Measurements from ENCODE around the gene MCF2.

MCF2 gene

DNA sequence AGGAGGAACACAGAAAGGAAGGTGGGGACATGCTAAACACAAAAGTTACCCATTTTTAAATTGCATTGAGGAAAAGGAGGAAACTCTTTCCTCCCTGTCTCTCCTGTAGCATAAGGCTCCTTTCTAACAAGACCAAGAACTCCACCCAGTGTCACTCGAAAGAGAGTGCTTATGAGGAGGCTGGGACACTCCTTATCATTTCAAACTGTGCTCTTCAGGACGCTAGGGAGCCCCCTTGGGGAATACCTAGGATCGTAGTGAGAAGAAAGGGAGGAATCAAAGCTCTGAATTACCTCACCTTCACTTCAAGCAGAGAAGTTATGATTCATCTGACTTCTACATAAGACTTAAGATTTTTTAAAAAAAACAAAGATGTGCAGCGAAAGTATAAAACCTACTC lies 111.9 kb downstream of the MCF2 start:
- DNase-seq: no peak

DNA sequence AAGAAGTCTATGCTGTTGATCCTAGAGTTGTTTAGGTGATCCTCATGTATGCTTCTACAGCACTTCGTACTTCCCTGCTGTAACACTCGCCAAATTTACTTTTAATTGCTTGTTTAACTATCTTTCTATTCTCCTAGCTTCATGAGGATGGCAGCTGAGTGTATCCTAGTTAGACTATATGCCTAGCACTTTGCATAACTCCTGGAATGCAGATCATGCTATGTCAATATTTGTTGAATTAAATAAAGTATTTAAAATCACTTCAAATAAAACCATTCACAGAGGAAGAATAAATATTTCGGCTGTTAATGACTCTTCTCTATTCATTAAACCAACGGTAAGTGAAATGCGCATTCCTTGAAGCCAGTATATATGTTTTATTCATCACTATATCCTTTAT lies 122.4 kb downstream of the MCF2 start:
- DNase-seq: no peak

DNA sequence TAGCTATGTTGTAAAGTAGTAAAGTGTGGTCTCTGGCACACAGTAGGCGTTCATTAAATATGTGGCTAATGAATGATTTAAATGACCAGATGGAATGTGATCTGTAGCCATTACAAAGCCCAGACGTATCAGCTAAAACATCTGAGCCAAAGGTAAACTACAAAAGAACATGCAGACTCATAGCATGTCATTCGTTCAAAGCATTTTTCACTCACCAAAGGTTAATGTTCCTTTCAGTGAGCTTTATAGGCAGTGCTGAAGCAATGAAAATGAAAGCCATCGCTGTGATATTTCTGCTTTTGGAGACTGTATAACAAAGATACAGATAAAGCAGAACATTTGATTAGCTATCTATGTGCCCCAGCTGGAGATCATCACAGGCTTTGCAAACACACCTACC lies 126.9 kb downstream of the MCF2 start:
- no peak for DNase-seq

DNA sequence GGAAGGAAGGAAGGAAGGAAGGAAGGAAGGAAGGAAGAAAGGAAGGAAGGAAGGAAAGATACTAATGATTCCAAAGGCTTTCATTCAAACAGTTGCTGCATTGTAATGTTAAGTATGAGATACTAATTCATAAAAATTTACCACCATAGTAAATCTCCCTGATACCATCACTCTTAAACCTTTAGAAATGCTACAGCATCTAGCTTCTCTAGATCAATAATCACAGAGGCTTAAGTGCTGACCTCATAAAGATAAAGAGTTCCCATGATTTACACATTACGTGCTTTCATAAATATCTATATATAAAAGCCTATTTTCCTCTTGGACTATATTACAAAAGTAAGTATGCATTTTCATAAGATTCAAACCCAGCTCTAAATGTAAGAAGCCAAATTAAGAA lies 141.0 kb downstream of the MCF2 start:
- no peak for DNase-seq

DNA sequence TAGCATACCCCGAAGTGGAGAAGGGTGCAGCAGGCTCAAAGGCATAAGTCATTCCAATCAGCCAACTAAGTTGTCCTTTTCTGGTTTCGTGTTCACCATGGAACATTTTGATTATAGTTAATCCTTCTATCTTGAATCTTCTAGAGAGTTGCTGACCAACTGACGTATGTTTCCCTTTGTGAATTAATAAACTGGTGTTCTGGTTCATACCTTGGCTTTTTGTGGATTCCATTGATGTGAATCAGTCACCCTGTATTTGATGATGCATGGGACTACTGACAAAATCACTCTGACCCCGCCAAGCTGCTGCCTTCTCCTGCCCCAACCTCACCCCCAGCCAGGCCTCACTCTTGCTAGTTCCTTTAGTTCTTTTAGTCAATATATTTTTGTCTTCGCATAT lies 144.7 kb downstream of the MCF2 start:
- DNase-seq: no peak

DNA sequence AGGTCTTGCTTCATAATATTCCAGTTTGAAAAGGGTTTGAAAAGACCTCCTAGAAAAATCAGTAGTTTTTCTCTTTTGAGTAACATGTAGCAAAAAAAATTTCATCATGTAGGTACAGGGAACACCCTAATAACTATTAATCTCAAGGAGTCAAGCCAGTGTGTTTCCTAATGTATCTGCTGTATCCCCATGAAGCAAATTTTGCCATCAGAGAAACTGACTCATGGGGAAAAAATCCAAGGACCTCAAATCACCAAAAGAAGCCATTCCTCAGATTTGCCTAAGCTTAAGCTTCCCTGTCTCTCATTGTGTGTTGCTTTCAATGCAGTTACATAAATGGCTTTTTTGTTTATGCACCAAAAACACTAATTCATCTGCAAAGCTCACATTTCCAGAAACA lies 147.7 kb downstream of the MCF2 start:
- DNase-seq: no peak

DNA sequence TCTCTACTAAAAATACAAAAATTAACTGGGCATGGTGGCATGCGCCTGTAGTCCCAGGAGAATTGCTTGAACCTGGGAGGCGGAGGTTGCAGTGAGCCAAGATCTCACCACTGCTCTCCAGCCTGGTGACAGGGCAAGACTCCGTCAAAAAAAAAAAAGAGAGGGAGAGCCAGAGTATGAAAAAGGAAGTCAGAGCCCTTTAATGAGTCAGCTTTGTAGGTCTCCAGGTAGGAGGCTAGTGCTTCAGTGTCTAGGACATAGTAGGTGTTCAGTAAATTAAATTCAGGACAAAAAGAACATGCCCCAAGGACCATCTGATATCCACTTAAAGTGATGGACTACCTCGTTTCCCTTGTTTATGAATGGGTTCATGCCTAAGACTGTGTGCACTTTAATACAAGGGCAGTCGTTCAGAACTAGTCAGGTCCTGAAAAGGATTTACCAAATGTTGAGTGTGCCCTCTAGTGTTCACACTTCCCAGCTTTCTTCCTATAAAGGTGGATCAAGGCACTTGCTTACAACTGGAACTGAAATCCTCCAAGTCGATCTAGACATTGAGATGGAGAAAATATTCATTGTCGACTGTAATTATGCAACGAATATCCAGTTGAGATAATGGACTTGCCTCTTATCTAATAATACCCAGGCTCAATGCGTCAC lies 148.5 kb downstream of the MCF2 start:
- no peak for DNase-seq

DNA sequence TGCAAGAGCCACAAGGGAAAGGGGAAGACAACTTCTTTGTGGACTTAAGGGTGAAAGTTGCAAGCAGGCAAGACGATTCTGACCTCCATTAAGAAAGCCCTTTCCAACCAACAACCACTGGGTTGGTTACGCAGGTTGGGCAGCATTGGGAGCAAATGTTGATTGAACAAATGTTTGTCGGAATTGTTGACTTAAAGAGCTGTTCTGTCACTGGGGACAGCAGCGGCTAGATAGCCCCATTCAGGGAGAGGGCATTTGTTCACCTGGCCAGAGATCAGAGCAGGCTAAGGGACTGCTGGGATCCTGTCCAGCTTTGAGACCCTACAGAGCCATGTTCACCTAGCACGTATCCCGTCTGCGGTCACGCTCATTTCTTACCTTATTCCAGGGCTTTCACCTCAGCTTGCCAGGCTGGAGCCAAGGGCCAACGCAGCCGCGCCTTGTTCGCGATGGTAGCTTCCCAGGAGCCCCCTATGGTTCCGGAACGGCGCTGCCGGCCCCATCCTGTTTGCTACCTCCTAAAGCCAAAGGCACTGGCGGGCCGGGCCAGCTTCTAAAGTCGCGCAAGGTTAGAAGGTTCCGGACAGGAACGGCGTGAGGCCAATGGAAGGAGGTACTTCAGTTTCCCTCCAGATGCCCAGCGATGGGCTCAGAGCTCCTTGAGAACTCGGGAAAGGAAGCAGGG lies 152.8 kb downstream of the MCF2 start:
- DNase-seq: no peak

DNA sequence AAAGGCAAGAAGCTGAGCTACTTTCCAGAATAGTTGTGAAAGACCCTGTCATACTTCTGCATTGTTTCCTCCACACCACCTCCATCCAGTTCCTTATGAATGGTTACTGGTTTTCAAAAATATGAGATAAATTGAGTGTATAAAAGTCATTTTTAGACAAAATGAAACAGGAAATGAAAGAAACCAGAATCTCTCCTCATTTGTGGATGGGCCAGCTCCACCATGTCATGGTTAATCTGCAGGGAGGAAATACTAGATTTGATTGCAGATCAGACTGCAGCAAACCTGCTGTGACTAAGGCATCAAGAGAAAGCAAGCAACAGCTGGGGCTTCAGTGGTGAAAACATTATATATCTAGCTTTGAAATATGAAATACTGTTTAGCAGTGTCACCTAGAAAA lies 153.6 kb downstream of the MCF2 start:
- no peak for DNase-seq

DNA sequence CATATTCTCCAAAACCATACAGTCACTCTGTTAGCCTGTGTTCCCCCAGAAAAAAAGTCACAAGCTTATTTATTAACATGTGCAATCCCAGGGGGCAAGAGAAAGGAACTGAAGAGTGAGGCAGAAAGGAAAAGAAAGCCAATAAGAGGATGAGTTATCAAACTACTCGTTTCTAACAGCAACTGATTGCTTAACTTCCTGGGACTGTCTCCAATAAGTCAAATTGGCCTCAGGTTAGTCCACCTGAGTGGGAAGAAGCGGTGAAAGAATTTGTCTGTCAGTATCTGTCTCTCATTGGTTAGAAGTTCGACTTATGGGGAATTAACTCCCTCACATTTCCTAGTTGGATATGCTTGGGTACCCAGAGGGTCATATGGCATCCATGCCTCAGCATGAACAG lies 163.4 kb downstream of the MCF2 start:
- no peak for DNase-seq

DNA sequence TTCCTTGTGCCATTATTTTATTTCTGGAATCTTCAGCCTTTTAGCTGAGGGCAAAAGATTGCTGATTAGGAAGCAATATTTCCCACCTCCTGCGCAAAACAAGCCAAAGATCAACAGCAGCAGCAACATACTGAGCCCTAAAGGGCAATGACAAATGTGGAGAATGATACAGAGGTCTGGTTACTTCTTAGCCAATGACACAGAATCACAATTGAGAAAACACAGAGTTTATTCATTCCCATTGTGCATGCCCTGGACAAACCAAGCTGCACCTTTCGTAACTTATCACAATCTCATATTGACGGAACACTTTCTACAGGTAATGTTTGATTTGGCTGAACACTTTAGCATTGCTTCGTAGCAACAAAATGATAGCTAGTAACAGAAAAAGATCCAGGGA lies 164.0 kb downstream of the MCF2 start:
- DNase-seq: no peak

DNA sequence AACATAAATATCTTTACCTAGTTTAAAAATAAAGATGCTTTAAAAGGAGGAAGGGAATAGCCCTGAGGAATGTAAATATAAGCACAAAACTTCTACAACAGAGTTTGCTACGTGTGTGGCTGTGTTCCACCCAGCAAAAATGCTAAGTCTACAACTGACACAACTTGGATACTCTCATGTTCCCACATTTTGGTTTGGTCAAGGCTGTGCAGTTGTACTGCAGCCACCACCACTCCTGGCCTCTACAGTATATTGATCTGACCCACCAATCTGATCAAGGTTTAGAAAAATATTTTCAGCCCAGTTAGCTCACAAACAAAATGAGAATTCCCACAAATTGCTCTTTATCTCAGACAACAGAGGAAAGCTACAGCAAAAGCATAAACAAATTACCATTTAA lies 165.3 kb downstream of the MCF2 start:
- DNase-seq: no peak

DNA sequence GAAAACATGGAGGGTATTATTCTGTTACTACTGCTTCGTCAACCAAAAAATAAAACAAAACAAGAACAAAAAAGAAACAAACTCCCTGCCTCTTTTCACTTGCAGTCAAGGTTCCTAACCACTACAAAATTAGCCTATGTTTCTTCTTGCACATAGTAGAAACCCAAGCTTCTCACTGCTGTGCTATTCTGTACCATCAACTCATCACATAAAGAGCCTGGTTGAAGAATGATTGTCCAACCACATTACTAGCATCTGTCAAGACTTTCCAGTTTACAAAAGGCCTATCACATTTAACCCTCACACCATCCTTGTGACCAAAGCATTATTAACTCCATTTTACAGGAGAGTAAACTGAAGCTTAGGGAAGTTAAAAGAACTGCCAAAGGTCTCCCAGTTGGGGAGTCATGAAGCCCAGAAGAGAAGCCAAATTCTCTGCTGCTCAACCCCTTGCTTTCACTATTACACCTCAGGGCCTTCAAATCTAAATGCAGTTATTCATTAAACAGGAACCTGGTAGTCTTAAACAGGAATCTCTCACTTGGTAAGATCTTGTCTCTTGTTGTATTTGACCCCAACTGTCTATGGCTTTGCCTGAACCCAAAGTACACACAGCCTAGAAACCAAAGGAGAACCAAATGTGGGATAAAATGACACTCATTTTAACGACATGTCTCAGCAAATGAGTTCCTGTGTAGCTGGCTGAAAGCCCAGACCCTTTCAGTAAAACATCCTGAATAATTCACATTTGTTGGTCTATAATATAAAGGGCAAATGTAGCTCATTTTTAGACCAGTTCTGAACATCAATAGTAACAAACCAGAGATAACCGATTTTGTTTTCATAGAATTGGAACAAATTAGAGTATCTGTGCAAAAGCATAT lies 168.8 kb downstream of the MCF2 start:
- no peak for DNase-seq

DNA sequence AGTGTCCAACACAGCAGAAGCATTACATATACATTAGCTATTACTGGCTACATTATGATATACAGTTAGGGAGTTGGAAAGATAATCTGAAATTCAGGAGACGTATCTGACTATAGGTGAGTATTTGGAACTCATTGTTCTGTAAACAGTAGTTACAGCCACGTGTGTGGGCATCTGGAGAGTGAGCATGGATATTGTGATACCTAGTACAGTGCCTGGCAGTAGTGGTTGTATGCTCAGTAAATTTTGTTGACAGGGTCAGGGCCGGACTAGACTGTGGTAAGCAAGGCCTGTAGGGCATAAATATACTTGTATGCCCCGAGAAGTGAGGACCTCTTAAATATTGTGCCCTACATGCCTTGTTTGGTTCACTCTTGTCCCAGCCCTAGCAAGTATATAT lies 174.5 kb downstream of the MCF2 start:
- no peak for DNase-seq

DNA sequence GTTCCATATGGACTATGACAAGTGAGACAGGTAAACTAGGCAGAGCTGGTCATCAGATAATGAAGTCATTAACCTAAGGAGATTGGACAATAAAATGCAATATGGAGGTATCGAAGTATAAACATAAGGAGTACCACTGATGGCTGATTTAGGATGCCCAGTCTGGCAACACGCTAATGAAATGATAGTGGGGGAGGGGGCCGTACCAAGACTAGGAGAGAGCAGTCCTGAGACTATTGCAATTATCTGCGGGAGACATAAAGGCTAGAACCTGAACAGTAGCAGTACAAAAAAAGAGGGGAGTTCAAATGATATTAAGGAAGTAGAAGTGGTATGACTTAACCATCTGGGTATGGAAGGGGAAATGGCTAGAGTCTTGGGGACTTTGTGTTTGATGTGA lies 175.1 kb downstream of the MCF2 start:
- DNase-seq: no peak
